GM12801 (cell line): ENCODE results near the gene MAP3K14.
A peak's percentile ranks its signal among the peaks of the same experiment; 100 is the strongest.

Source experiments
- CTCF ChIP-seq: IDR thresholded peaks from one replicate; pipeline ENCODE4 v1.5.1; 2011; ENCODE audit warnings: control low read depth; ENCODE audit not compliant: insufficient read length; ENCODE audit errors: extremely low read depth

The MAP3K14 gene

GRCh38 chr17:45218895-45219661, 97.7 kb downstream of the MAP3K14 start:
- peak; percentile 52 for TF ChIP-seq CTCF
